NT2/D1 (cell line): ENCODE results near the gene COL23A1.

Experiments
- YY1 ChIP-seq: IDR thresholded peaks from 2 replicates; pipeline ENCODE4 v1.6.1; 2011; ENCODE audit not compliant: insufficient read length, insufficient read depth
- ZNF274 ChIP-seq: IDR thresholded peaks from 2 replicates; pipeline ENCODE4 v1.6.1; 2011; ENCODE audit warnings: mild to moderate bottlenecking, low read depth, low read length

DNA sequence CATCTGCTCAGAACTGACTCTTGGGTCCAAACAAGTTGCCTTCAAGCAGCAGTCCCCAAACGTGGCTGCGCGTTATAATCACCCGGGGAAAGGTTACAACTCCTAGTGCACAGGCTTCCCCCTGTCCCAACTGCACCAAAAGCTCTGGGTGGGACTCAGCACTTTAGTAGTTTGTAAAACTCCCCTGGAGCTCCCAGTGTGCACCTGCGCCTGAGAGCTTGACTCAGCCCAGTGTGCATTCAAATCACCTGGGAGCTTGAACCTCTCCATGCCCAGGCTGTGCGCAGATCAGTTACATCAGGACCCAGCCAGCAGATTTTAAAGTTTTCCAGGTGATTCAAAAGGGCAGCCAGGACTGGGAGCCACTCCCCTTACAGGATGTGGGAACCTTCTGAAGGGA is 151.4 kb downstream of the COL23A1 start:
- TF ChIP-seq ZNF274 (no peak), YY1 (no peak)
